Sigmoid colon (tissue), 7 donors: ENCODE data around the gene PRDM5. TPM values are rescaled to one million over a fixed set of nuclear protein-coding genes. Genes with fewer than 3 reads are reported as not detected.

Experiments
- DNase-seq: peaks from one replicate; pipeline ENCODE4 v3.0.0-alpha.2; 2019
- H3K27ac ChIP-seq, 4 donors: fragments of 200-600 bp; sonication (generic); one replicate each; pipeline ENCODE4 v1.5.1; 2016 to 2019; ENCODE audit warnings: mild to moderate bottlenecking in 1 of 4
- H3K27me3 ChIP-seq, 3 donors: fragments of 200-600 bp; sonication (generic); one replicate each; pipeline ENCODE4 v1.5.1; 2019; ENCODE audit warnings: mild to moderate bottlenecking in 1 of 3
- H3K36me3 ChIP-seq, 4 donors: fragments of 200-600 bp; sonication (generic); one replicate each; pipeline ENCODE4 v1.5.1; 2016 to 2019
- H3K4me1 ChIP-seq, 4 donors: fragments of 200-600 bp; sonication (generic); one replicate each; pipeline ENCODE4 v1.5.1; 2017 to 2019
- H3K4me3 ChIP-seq, 4 donors: fragments of 200-600 bp; sonication (generic); one replicate each; pipeline ENCODE4 v1.5.1; 2017 to 2019; ENCODE audit warnings: mild to moderate bottlenecking in 2 of 4, moderate library complexity in 1 of 4
- H3K9me3 ChIP-seq, 4 donors: fragments of 200-600 bp in 3 of 4; sonication (generic) in 3 of 4; one replicate each; pipeline versions ENCODE4 v1.5.1 to v1.6.1; 2013 to 2019
- CTCF ChIP-seq, 4 experiments: fragments of 450-650 bp in 3 of 4; fragments of 200-600 bp in 1 of 4; IDR thresholded peaks; one replicate each; pipeline ENCODE4 v1.5.1; 2016 to 2019; ENCODE audit warnings: antibody characterized with exemption in 4 of 4, mild to moderate bottlenecking in 3 of 4, moderate library complexity in 2 of 4
- EP300 ChIP-seq, 4 donors: sonication (generic); formaldehyde crosslinking; IDR thresholded peaks; one replicate each; pipeline ENCODE4 v1.6.1; 2017; ENCODE audit warnings: antibody characterized with exemption in 4 of 4
- POLR2A ChIP-seq, 2 donors: fragments of 450-650 bp; IDR thresholded peaks; one replicate each; pipeline ENCODE4 v1.6.1; 2016; ENCODE audit warnings: antibody characterized with exemption in 2 of 2, mild to moderate bottlenecking in 2 of 2, moderate library complexity in 2 of 2
- POLR2AphosphoS5 ChIP-seq, 4 donors: sonication (generic); formaldehyde crosslinking; IDR thresholded peaks; one replicate each; pipeline ENCODE4 v1.6.1; 2017; ENCODE audit warnings: antibody characterized with exemption in 4 of 4
- WGBS, 2 donors: extraction: QIAGEN DNeasy Blood & Tissue Kit; methylation state at CpG; one replicate each; pipeline ENCODE4 v1.1.7; 2013; 5-methylcytosine and 5-hydroxymethylcytosine counted together
- intact Hi-C: fragments of 100-400 bp; cut with DNase I; formaldehyde crosslinking; loops from one replicate; pipeline ENCODE4 v1.15.1; 2023
- polyA plus RNA-seq, 3 donors: library from polyadenylated mRNA; stranded (reverse); fragments of 200-250 nt; gene quantifications; one replicate each; pipeline ENCODE4 v1.2.3, GENCODE V29; 2013
- total RNA-seq, 4 donors: library from RNA; depleted of rRNA; stranded (reverse); fragments of >200 nt; gene quantifications; one replicate each; pipeline ENCODE4 v1.1.0, GENCODE V29; 2016
- donor health status: healthy with polysubstance abuse.
- donor health status: Bipolar disorder and iron deficiency.
- donor health status: healthy.

The PRDM5 gene
- total and polyA plus RNA-seq, 7 donors, result 1.8 to 25.0 (median 15.0) TPM

- H3K27me3 ChIP-seq, result no peaks in the 10 kb centered on the region
- peaks cover 0 to 31% (median 20%) of the 10 kb centered on the region in 4 donors for H3K4me1 ChIP-seq
- DNase-seq, result no peak
- no peak overlapping the region for H3K4me3 ChIP-seq
- 18 to 68% methylated on average over 2 of the region's 2 CpGs for WGBS, 2 donors
- H3K27ac ChIP-seq, result no peak overlapping the region
- TF ChIP-seq POLR2AphosphoS5 (IDR thresholded peaks at IDR 0.05), result no peak
- TF ChIP-seq CTCF (IDR thresholded peaks at IDR 0.05), result no peak
- TF ChIP-seq POLR2A (IDR thresholded peaks at IDR 0.05), result no peak
- TF ChIP-seq EP300 (IDR thresholded peaks at IDR 0.05), result no peak
- no peaks in the 10 kb centered on the region for H3K9me3 ChIP-seq
- intact Hi-C loops, result no loop called here
- H3K36me3 ChIP-seq, result no peaks in the 10 kb centered on the region
Observed at GRCh38 chr4:120918092-120918491, 4.4 kb downstream of the PRDM5 start.

- Histone ChIP-seq H3K9me3 (no peaks in the 10 kb centered on the region), H3K36me3 (no peaks in the 10 kb centered on the region), H3K4me3 (no peak overlapping the region), H3K27me3 (no peaks in the 10 kb centered on the region), H3K4me1 (peaks cover 0 to 30% (median 20%) of the 10 kb centered on the region in 4 donors), H3K27ac (no peak overlapping the region)
- DNase-seq, result no peak
- intact Hi-C loops, result no loop called here
- WGBS, 2 donors, result 62 to 64% methylated on average over 3 of the region's 3 CpGs
- TF ChIP-seq POLR2A (IDR thresholded peaks at IDR 0.05), result no peak
- TF ChIP-seq EP300 (IDR thresholded peaks at IDR 0.05), result no peak
- no peak for TF ChIP-seq CTCF (IDR thresholded peaks at IDR 0.05)
- TF ChIP-seq POLR2AphosphoS5 (IDR thresholded peaks at IDR 0.05), result no peak
Observed at GRCh38 chr4:120916937-120917336, 5.6 kb downstream of the PRDM5 start.

- no peak for DNase-seq
- Histone ChIP-seq H3K36me3 (no peaks in the 10 kb centered on the region), H3K27me3 (no peaks in the 10 kb centered on the region), H3K27ac (no peak overlapping the region), H3K9me3 (no peaks in the 10 kb centered on the region), H3K4me1 (peaks cover 0 to 16% (median 10%) of the 10 kb centered on the region in 4 donors), H3K4me3 (no peak overlapping the region)
- 90 to 94% methylated on average over 2 of the region's 2 CpGs for WGBS, 2 donors
- TF ChIP-seq EP300 (IDR thresholded peaks at IDR 0.05) (no peak), POLR2AphosphoS5 (IDR thresholded peaks at IDR 0.05) (no peak), CTCF (IDR thresholded peaks at IDR 0.05) (no peak), POLR2A (IDR thresholded peaks at IDR 0.05) (no peak)
- intact Hi-C loops, result no loop called here
Observed at GRCh38 chr4:120915336-120915735, 7.2 kb downstream of the PRDM5 start.

GRCh38 chr4:120903419-120903818 is 19.1 kb downstream of the PRDM5 start:
- no peaks in the 10 kb centered on the region for H3K9me3 ChIP-seq
- DNase-seq, result no peak
- no peaks in the 10 kb centered on the region for H3K27me3 ChIP-seq
- intact Hi-C loops, result no loop called here
- WGBS, 2 donors, result 88 to 94% methylated on average over 2 of the region's 2 CpGs
- H3K4me3 ChIP-seq, result no peak overlapping the region
- H3K4me1 ChIP-seq, result no peaks in the 10 kb centered on the region
- H3K36me3 ChIP-seq, result peaks cover 0 to 9% (median 1%) of the 10 kb centered on the region in 4 donors
- H3K27ac ChIP-seq, result no peak overlapping the region
- TF ChIP-seq CTCF (IDR thresholded peaks at IDR 0.05) (no peak), POLR2AphosphoS5 (IDR thresholded peaks at IDR 0.05) (no peak), POLR2A (IDR thresholded peaks at IDR 0.05) (no peak), EP300 (IDR thresholded peaks at IDR 0.05) (no peak)

- intact Hi-C loops, result no loop called here
- DNase-seq, result no peak
Observed at GRCh38 chr4:120902925-120903324, 19.6 kb downstream of the PRDM5 start.

More at GRCh38 chr4:120902925-120903324, 19.6 kb downstream of the PRDM5 start:
- Histone ChIP-seq H3K36me3 (peaks cover 0 to 9% (median 1%) of the 10 kb centered on the region in 4 donors), H3K4me1 (no peaks in the 10 kb centered on the region), H3K27ac (no peak overlapping the region), H3K4me3 (no peak overlapping the region), H3K27me3 (no peaks in the 10 kb centered on the region), H3K9me3 (no peaks in the 10 kb centered on the region)
- TF ChIP-seq CTCF (IDR thresholded peaks at IDR 0.05), result no peak
- no peak for TF ChIP-seq EP300 (IDR thresholded peaks at IDR 0.05)
- no peak for TF ChIP-seq POLR2A (IDR thresholded peaks at IDR 0.05)
- no peak for TF ChIP-seq POLR2AphosphoS5 (IDR thresholded peaks at IDR 0.05)
